ENCODE measurements around the gene SEZ6L2. TPM values are rescaled to one million over a fixed set of nuclear protein-coding genes. Genes with fewer than 3 reads are reported as not detected.

Gene SEZ6L2
- total RNA-seq, 1 donor from 2014 or later: 69.6 TPM

GRCh38 chr16:29881050-29881449 is 18.3 kb downstream of the SEZ6L2 start:
- Mint-ChIP-seq H3K4me3 (ENCODE audit: unreplicated experiment) (no peak overlapping the region), H3K9me3 (ENCODE audit: unreplicated experiment) (peaks cover 2% of the 10 kb centered on the region), H3K36me3 (ENCODE audit: low read depth, unreplicated experiment) (peaks cover 15% of the 10 kb centered on the region), H3K4me1 (ENCODE audit: low read depth, unreplicated experiment) (no peaks in the 10 kb centered on the region), H3K27ac (ENCODE audit: unreplicated experiment) (no peak overlapping the region), H3K27me3 (ENCODE audit: low read depth, unreplicated experiment) (peaks cover 14% of the 10 kb centered on the region)
- no peak overlapping the region for H3K27ac ChIP-seq (ENCODE audit: low read depth, low read length)
- no peaks in the 10 kb centered on the region for H4K20me1 ChIP-seq (ENCODE audit: insufficient read depth, low read length)
- H3K4me1 ChIP-seq (ENCODE audit: insufficient read depth, low read length): no peaks in the 10 kb centered on the region
- no peak overlapping the region for H2AFZ ChIP-seq (ENCODE audit: low read depth, low read length)
- H3K79me2 ChIP-seq (ENCODE audit: insufficient read depth, low read length): no peaks in the 10 kb centered on the region
- no peaks in the 10 kb centered on the region for H3K9me3 ChIP-seq (ENCODE audit: insufficient read depth, low read depth, low read length)
- H3K4me2 ChIP-seq (ENCODE audit: low read length): no peak overlapping the region
- H3K9ac ChIP-seq (ENCODE audit: low read length): no peak overlapping the region
- DNase-seq (ENCODE audit: low read depth) (no peak), FAIRE-seq (no peak)
- no peaks in the 10 kb centered on the region for H3K36me3 ChIP-seq (ENCODE audit: insufficient read depth, low read length)
- peaks cover 13% of the 10 kb centered on the region for H3K27me3 ChIP-seq (ENCODE audit: insufficient read depth, low read length)
- TF ChIP-seq CTCF (IDR thresholded peaks at IDR 0.05; ENCODE audit: insufficient read depth, low read depth, low read length): no peak
- no peak for TF ChIP-seq EZH2 (IDR thresholded peaks at IDR 0.05; ENCODE audit: insufficient read depth, low read length)
- no peak overlapping the region for H3K4me3 ChIP-seq (ENCODE audit: insufficient read depth, low read depth, low read length)

GRCh38 chr16:29878172-29878571 is 21.2 kb downstream of the SEZ6L2 start:
- no peaks in the 10 kb centered on the region for H3K36me3 ChIP-seq (ENCODE audit: insufficient read depth, low read length)
- peaks cover 7% of the 10 kb centered on the region for H3K36me3 Mint-ChIP-seq (ENCODE audit: low read depth, unreplicated experiment)
- H3K9me3 Mint-ChIP-seq (ENCODE audit: unreplicated experiment): peaks cover 2% of the 10 kb centered on the region
- H3K9ac ChIP-seq (ENCODE audit: low read length): no peak overlapping the region
- no peak overlapping the region for H3K27ac Mint-ChIP-seq (ENCODE audit: unreplicated experiment)
- H3K79me2 ChIP-seq (ENCODE audit: insufficient read depth, low read length): no peaks in the 10 kb centered on the region
- no peak for TF ChIP-seq EZH2 (IDR thresholded peaks at IDR 0.05; ENCODE audit: insufficient read depth, low read length)
- no peak for TF ChIP-seq CTCF (IDR thresholded peaks at IDR 0.05; ENCODE audit: insufficient read depth, low read depth, low read length)
- no peak for DNase-seq (ENCODE audit: low read depth)
- no peak overlapping the region for H3K4me2 ChIP-seq (ENCODE audit: low read length)
- H3K4me1 Mint-ChIP-seq (ENCODE audit: low read depth, unreplicated experiment): no peaks in the 10 kb centered on the region
- no peak for FAIRE-seq
- H3K27me3 ChIP-seq (ENCODE audit: insufficient read depth, low read length): peaks cover 15% of the 10 kb centered on the region
- H3K27me3 Mint-ChIP-seq (ENCODE audit: low read depth, unreplicated experiment): peaks cover 20% of the 10 kb centered on the region
- no peak overlapping the region for H3K4me3 ChIP-seq (ENCODE audit: insufficient read depth, low read depth, low read length)
- no peak overlapping the region for H3K27ac ChIP-seq (ENCODE audit: low read depth, low read length)
- no peaks in the 10 kb centered on the region for H3K9me3 ChIP-seq (ENCODE audit: insufficient read depth, low read depth, low read length)
- no peak overlapping the region for H3K4me3 Mint-ChIP-seq (ENCODE audit: unreplicated experiment)
- no peak overlapping the region for H2AFZ ChIP-seq (ENCODE audit: low read depth, low read length)
- no peaks in the 10 kb centered on the region for H3K4me1 ChIP-seq (ENCODE audit: insufficient read depth, low read length)
- no peaks in the 10 kb centered on the region for H4K20me1 ChIP-seq (ENCODE audit: insufficient read depth, low read length)

- no peak for FAIRE-seq
- H3K27ac Mint-ChIP-seq (ENCODE audit: unreplicated experiment): no peak overlapping the region
- peaks cover 20% of the 10 kb centered on the region for H3K27me3 Mint-ChIP-seq (ENCODE audit: low read depth, unreplicated experiment)
- no peaks in the 10 kb centered on the region for H3K79me2 ChIP-seq (ENCODE audit: insufficient read depth, low read length)
- H3K36me3 ChIP-seq (ENCODE audit: insufficient read depth, low read length): no peaks in the 10 kb centered on the region
- no peaks in the 10 kb centered on the region for H4K20me1 ChIP-seq (ENCODE audit: insufficient read depth, low read length)
- peaks cover 15% of the 10 kb centered on the region for H3K27me3 ChIP-seq (ENCODE audit: insufficient read depth, low read length)
- H3K4me3 Mint-ChIP-seq (ENCODE audit: unreplicated experiment): no peak overlapping the region
- peak overlapping the region; percentile 42 for H2AFZ ChIP-seq (ENCODE audit: low read depth, low read length)
- peaks cover 7% of the 10 kb centered on the region for H3K36me3 Mint-ChIP-seq (ENCODE audit: low read depth, unreplicated experiment)
- peak overlapping the region; percentile 73 for H3K4me2 ChIP-seq (ENCODE audit: low read length)
- no peak for DNase-seq (ENCODE audit: low read depth)
- H3K4me1 Mint-ChIP-seq (ENCODE audit: low read depth, unreplicated experiment): no peaks in the 10 kb centered on the region
- H3K4me1 ChIP-seq (ENCODE audit: insufficient read depth, low read length): no peaks in the 10 kb centered on the region
- H3K9me3 Mint-ChIP-seq (ENCODE audit: unreplicated experiment): peaks cover 2% of the 10 kb centered on the region
- H3K9me3 ChIP-seq (ENCODE audit: insufficient read depth, low read depth, low read length): no peaks in the 10 kb centered on the region
- H3K27ac ChIP-seq (ENCODE audit: low read depth, low read length): no peak overlapping the region
- no peak overlapping the region for H3K9ac ChIP-seq (ENCODE audit: low read length)
- H3K4me3 ChIP-seq (ENCODE audit: insufficient read depth, low read depth, low read length): no peak overlapping the region
- TF ChIP-seq CTCF (IDR thresholded peaks at IDR 0.05; ENCODE audit: insufficient read depth, low read depth, low read length) (no peak), EZH2 (IDR thresholded peaks at IDR 0.05; ENCODE audit: insufficient read depth, low read length) (no peak)
Observed at GRCh38 chr16:29877266-29877961, 21.9 kb downstream of the SEZ6L2 start.
